ENCODE data around the gene CRIM1.

GRCh38 chr2:36530983-36531354 lies 175.4 kb downstream of the CRIM1 start:
- TF ChIP-seq, protein P1, sequence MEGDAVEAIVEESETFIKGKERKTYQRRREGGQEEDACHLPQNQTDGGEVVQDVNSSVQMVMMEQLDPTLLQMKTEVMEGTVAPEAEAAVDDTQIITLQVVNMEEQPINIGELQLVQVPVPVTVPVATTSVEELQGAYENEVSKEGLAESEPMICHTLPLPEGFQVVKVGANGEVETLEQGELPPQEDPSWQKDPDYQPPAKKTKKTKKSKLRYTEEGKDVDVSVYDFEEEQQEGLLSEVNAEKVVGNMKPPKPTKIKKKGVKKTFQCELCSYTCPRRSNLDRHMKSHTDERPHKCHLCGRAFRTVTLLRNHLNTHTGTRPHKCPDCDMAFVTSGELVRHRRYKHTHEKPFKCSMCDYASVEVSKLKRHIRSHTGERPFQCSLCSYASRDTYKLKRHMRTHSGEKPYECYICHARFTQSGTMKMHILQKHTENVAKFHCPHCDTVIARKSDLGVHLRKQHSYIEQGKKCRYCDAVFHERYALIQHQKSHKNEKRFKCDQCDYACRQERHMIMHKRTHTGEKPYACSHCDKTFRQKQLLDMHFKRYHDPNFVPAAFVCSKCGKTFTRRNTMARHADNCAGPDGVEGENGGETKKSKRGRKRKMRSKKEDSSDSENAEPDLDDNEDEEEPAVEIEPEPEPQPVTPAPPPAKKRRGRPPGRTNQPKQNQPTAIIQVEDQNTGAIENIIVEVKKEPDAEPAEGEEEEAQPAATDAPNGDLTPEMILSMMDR (IDR thresholded peaks at IDR 0.05) = no peak
- TF ChIP-seq JUN (CRISPR knock-in tag; IDR thresholded peaks at IDR 0.05) (no peak), ZNF121 (CRISPR knock-in tag; IDR thresholded peaks at IDR 0.05) (no peak), ATF6 (CRISPR knock-in tag; IDR thresholded peaks at IDR 0.05) (no peak), NR2C2 (CRISPR knock-in tag; IDR thresholded peaks at IDR 0.05) (no peak), ATF1 (CRISPR knock-in tag; IDR thresholded peaks at IDR 0.05) (no peak), FOXJ3 (CRISPR knock-in tag; IDR thresholded peaks at IDR 0.05; ENCODE audit: borderline replicate concordance) (no peak)
